ENCODE measurements around the gene ZP3.
A peak's percentile ranks its signal among the peaks of the same experiment; 100 is the strongest.
"Not testable (repeated sequence)": the region's sequence is repeated elsewhere in the genome, so short reads cannot be mapped to it uniquely, and the experiment has no call there.

The ZP3 gene

GRCh38 chr7:76424413-76425111 lies at the start of gene ZP3:
Gene ZP3, plus strand, starts transcription at chr7:76424950. Its CDS starts 15 bp downstream, at chr7:76424965.
- no peak for DNase-seq (ENCODE audit: low read depth in 3 of 3)

GRCh38 chr7:76375251-76375650 lies 49.5 kb upstream of the ZP3 start:
- no peak for DNase-seq (ENCODE audit: low read depth in 3 of 3)

GRCh38 chr7:76377186-76377918 lies 47.4 kb upstream of the ZP3 start:
- no peak for DNase-seq (ENCODE audit: low read depth in 3 of 3)

GRCh38 chr7:76380623-76380966 lies 44.2 kb upstream of the ZP3 start:
- DNase-seq (ENCODE audit: low read depth in 3 of 3): no peak

GRCh38 chr7:76381814-76382213 lies 42.9 kb upstream of the ZP3 start:
- DNase-seq (ENCODE audit: low read depth in 3 of 3): no peak

GRCh38 chr7:76383089-76383944 lies 41.4 kb upstream of the ZP3 start:
- DNase-seq (ENCODE audit: low read depth in 3 of 3): no peak

GRCh38 chr7:76386691-76387260 lies 38.0 kb upstream of the ZP3 start:
- no peak for DNase-seq (ENCODE audit: low read depth in 3 of 3)

GRCh38 chr7:76387789-76388188 lies 37.0 kb upstream of the ZP3 start:
- not testable (repeated sequence) for DNase-seq (ENCODE audit: low read depth in 3 of 3)

GRCh38 chr7:76390092-76390491 lies 34.7 kb upstream of the ZP3 start:
- no peak for DNase-seq (ENCODE audit: low read depth in 3 of 3)

- DNase-seq (ENCODE audit: low read depth in 3 of 3): no peak
Observed at GRCh38 chr7:76392531-76393115, 32.1 kb upstream of the ZP3 start.

- peak; percentile 79 to 95 (median 79) for DNase-seq (ENCODE audit: low read depth in 3 of 3)
Observed at GRCh38 chr7:76393116-76394031, 31.4 kb upstream of the ZP3 start.

- no peak for DNase-seq (ENCODE audit: low read depth in 3 of 3)
Observed at GRCh38 chr7:76394957-76395356, 29.8 kb upstream of the ZP3 start.

- DNase-seq (ENCODE audit: low read depth in 3 of 3): not testable (repeated sequence)
Observed at GRCh38 chr7:76395605-76395964, 29.2 kb upstream of the ZP3 start.

- DNase-seq (ENCODE audit: low read depth in 3 of 3): no peak
Observed at GRCh38 chr7:76395965-76396726, 28.6 kb upstream of the ZP3 start.

GRCh38 chr7:76396864-76397263 lies 27.9 kb upstream of the ZP3 start:
- DNase-seq (ENCODE audit: low read depth in 3 of 3): no peak

- DNase-seq (ENCODE audit: low read depth in 3 of 3): peak; percentile 71 to 90 (median 75)
Observed at GRCh38 chr7:76397409-76398183, 27.2 kb upstream of the ZP3 start.

- no peak for DNase-seq (ENCODE audit: low read depth in 3 of 3)
Observed at GRCh38 chr7:76400248-76400647, 24.5 kb upstream of the ZP3 start.

GRCh38 chr7:76403097-76403496 lies 21.7 kb upstream of the ZP3 start:
- not testable (repeated sequence) for DNase-seq (ENCODE audit: low read depth in 3 of 3)
